Neural cell (in vitro differentiated cells): ENCODE data around the gene LCE1F. TPM values are rescaled to one million over a fixed set of nuclear protein-coding genes. Genes with fewer than 3 reads are reported as not detected.

Source experiments
- H2AFZ ChIP-seq: fragments of 200-600, 300-800 bp; sonication (generic), shearing (Covaris generic); 2 replicates; pipeline ENCODE4 v1.6.0; 2014; ENCODE audit warnings: low read depth, mild to moderate bottlenecking, antibody characterized with exemption, low read length, moderate library complexity
- H3F3A ChIP-seq: fragments of 200-600 bp; shearing (Covaris generic); 2 replicates; pipeline ENCODE4 v1.6.1; 2016; ENCODE audit warnings: mild to moderate bottlenecking, moderate library complexity, mixed read lengths, antibody characterized with exemption, low read length; ENCODE audit not compliant: insufficient read depth, poor library complexity, severe bottlenecking
- H3K27ac ChIP-seq: fragments of 200-600, 300-800 bp; sonication (generic), shearing (Covaris generic); 2 replicates; pipeline ENCODE4 v1.5.1; 2014; ENCODE audit warnings: mild to moderate bottlenecking, low read length, moderate library complexity
- H3K27me3 ChIP-seq: fragments of 300-800, 200-600 bp; sonication (generic), shearing (Covaris generic); 2 replicates; pipeline ENCODE4 v1.6.0; 2014; ENCODE audit warnings: mild to moderate bottlenecking, low read depth, low read length, moderate library complexity; ENCODE audit not compliant: insufficient read depth
- H3K36me3 ChIP-seq: fragments of 300-800, 200-600 bp; sonication (generic), shearing (Covaris generic); 2 replicates; pipeline ENCODE4 v1.5.1; 2014; ENCODE audit warnings: mild to moderate bottlenecking, antibody characterized with exemption, low read length, moderate library complexity; ENCODE audit not compliant: insufficient read depth
- H3K4me2 ChIP-seq: fragments of 300-800, 200-600 bp; sonication (generic), shearing (Covaris generic); 2 replicates; pipeline ENCODE4 v1.6.0; 2014; ENCODE audit warnings: mild to moderate bottlenecking, low read length
- H3K4me3 ChIP-seq: fragments of 300-800, 200-600 bp; sonication (generic), shearing (Covaris generic); 2 replicates; pipeline ENCODE4 v1.5.1; 2014; ENCODE audit warnings: mild to moderate bottlenecking, low read length, moderate library complexity
- H3K79me2 ChIP-seq: fragments of 200-600 bp; shearing (Covaris generic); replicated peaks from 2 replicates; pipeline ENCODE4 v1.6.0; 2014; ENCODE audit warnings: mild to moderate bottlenecking, low read length, moderate library complexity; ENCODE audit not compliant: insufficient read depth
- H3K9ac ChIP-seq: fragments of 300-800, 200-600 bp; sonication (generic), shearing (Covaris generic); 2 replicates; pipeline ENCODE4 v1.6.1; 2016; ENCODE audit warnings: mild to moderate bottlenecking, low read length, mixed read lengths
- H3K9me2 ChIP-seq: fragments of 200-600 bp; shearing (Covaris generic); 2 replicates; pipeline ENCODE4 v1.6.1; 2016; ENCODE audit warnings: mild to moderate bottlenecking, low read length, mixed read lengths; ENCODE audit not compliant: insufficient read depth
- H3K9me3 ChIP-seq: fragments of 200-600, 300-800 bp; sonication (generic), shearing (Covaris generic); 2 replicates; pipeline ENCODE4 v1.6.1; 2016; ENCODE audit warnings: mild to moderate bottlenecking, mixed run types, low read length, moderate library complexity, mixed read lengths
- H4K20me1 ChIP-seq: fragments of 200-600 bp; shearing (Covaris generic); 2 replicates; pipeline ENCODE4 v1.6.1; 2016; ENCODE audit warnings: mild to moderate bottlenecking, mixed run types; ENCODE audit not compliant: insufficient read depth
- EP300 ChIP-seq: fragments of 450-650 bp; conservative IDR thresholded peaks from 2 replicates; pipeline ENCODE4 v1.6.1; 2014; ENCODE audit warnings: antibody characterized with exemption, mild to moderate bottlenecking, moderate library complexity; ENCODE audit not compliant: poor library complexity, severe bottlenecking
- EZH2 ChIP-seq: fragments of 200-600, 300-800 bp; shearing (Covaris generic), sonication (generic); IDR thresholded peaks from 2 replicates; pipeline ENCODE4 v1.6.1; 2014; ENCODE audit warnings: antibody characterized with exemption, low read length, borderline replicate concordance, mild to moderate bottlenecking; ENCODE audit not compliant: insufficient read depth, poor library complexity, severe bottlenecking
- MXI1 ChIP-seq: fragments of 450-650 bp; conservative IDR thresholded peaks from 2 replicates; pipeline ENCODE4 v1.6.1; 2014; ENCODE audit warnings: antibody characterized with exemption, mild to moderate bottlenecking; ENCODE audit not compliant: poor library complexity, severe bottlenecking
- POLR2AphosphoS5 ChIP-seq: IDR thresholded peaks from 2 replicates; pipeline ENCODE4 v1.6.1; 2012
- RAD21 ChIP-seq: fragments of 450-650 bp; conservative IDR thresholded peaks from 2 replicates; pipeline ENCODE4 v1.6.1; 2014; ENCODE audit warnings: antibody characterized with exemption, mild to moderate bottlenecking, moderate library complexity
- SMC3 ChIP-seq: fragments of 450-650 bp; conservative IDR thresholded peaks from 2 replicates; pipeline ENCODE4 v1.6.1; 2014; ENCODE audit warnings: antibody characterized with exemption, mild to moderate bottlenecking, moderate library complexity; ENCODE audit not compliant: poor library complexity
- TAF1 ChIP-seq: IDR thresholded peaks from 2 replicates; pipeline ENCODE4 v1.6.1; 2012; ENCODE audit warnings: low read depth
- polyA plus RNA-seq: library from polyadenylated mRNA; depleted of rRNA; stranded (reverse); fragments of >200 nt; gene quantifications from 2 replicates; pipeline ENCODE4 v1.2.3, GENCODE V29; 2014
- TF ChIP-seq, protein P1 (sequence below): fragments of 450-650 bp; IDR thresholded peaks from 2 replicates; pipeline ENCODE4 v1.5.1; 2014; ENCODE audit warnings: antibody characterized with exemption, mild to moderate bottlenecking, moderate library complexity; ENCODE audit not compliant: poor library complexity, severe bottlenecking
- TF ChIP-seq, protein P2 (sequence below): IDR thresholded peaks from 2 replicates; pipeline ENCODE4 v1.6.1; 2012; ENCODE audit warnings: borderline replicate concordance

LCE1F gene
- polyA plus RNA-seq, 1 donor from 2014 or later = not detected

DNA sequence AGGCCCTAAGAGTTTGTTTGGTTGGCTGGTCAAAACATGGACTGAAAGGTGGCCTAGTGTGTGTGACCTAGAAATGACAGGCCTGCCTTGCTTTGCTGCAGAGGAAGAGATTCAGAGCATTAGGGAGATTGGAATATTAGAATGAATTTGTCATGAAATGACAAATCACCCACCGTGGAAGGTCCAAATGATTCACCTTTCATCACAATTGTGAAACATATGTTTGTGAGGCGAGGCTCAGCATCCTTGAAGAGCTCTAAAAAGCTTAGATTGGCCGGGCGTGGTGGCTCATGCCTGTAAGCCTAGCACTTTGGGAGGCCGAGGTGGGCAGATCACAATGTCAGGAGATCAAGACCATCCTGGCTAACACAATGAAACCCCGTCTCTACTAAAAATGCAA is 42.4 kb downstream of the LCE1F start:
- no peak for TF ChIP-seq SMC3
- no peak for TF ChIP-seq EZH2
- TF ChIP-seq, protein P1, sequence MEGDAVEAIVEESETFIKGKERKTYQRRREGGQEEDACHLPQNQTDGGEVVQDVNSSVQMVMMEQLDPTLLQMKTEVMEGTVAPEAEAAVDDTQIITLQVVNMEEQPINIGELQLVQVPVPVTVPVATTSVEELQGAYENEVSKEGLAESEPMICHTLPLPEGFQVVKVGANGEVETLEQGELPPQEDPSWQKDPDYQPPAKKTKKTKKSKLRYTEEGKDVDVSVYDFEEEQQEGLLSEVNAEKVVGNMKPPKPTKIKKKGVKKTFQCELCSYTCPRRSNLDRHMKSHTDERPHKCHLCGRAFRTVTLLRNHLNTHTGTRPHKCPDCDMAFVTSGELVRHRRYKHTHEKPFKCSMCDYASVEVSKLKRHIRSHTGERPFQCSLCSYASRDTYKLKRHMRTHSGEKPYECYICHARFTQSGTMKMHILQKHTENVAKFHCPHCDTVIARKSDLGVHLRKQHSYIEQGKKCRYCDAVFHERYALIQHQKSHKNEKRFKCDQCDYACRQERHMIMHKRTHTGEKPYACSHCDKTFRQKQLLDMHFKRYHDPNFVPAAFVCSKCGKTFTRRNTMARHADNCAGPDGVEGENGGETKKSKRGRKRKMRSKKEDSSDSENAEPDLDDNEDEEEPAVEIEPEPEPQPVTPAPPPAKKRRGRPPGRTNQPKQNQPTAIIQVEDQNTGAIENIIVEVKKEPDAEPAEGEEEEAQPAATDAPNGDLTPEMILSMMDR = no peak
- TF ChIP-seq RAD21 = no peak
- TF ChIP-seq EP300 = no peak
- TF ChIP-seq, protein P2, sequence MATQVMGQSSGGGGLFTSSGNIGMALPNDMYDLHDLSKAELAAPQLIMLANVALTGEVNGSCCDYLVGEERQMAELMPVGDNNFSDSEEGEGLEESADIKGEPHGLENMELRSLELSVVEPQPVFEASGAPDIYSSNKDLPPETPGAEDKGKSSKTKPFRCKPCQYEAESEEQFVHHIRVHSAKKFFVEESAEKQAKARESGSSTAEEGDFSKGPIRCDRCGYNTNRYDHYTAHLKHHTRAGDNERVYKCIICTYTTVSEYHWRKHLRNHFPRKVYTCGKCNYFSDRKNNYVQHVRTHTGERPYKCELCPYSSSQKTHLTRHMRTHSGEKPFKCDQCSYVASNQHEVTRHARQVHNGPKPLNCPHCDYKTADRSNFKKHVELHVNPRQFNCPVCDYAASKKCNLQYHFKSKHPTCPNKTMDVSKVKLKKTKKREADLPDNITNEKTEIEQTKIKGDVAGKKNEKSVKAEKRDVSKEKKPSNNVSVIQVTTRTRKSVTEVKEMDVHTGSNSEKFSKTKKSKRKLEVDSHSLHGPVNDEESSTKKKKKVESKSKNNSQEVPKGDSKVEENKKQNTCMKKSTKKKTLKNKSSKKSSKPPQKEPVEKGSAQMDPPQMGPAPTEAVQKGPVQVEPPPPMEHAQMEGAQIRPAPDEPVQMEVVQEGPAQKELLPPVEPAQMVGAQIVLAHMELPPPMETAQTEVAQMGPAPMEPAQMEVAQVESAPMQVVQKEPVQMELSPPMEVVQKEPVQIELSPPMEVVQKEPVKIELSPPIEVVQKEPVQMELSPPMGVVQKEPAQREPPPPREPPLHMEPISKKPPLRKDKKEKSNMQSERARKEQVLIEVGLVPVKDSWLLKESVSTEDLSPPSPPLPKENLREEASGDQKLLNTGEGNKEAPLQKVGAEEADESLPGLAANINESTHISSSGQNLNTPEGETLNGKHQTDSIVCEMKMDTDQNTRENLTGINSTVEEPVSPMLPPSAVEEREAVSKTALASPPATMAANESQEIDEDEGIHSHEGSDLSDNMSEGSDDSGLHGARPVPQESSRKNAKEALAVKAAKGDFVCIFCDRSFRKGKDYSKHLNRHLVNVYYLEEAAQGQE = no peak
- no peak for TF ChIP-seq POLR2AphosphoS5
- TF ChIP-seq TAF1 = no peak
- TF ChIP-seq MXI1 = no peak
- H3K79me2 ChIP-seq = no peaks in the 10 kb centered on the region
- no peaks in the 10 kb centered on the region for H3K27me3 ChIP-seq
- H3K4me3 ChIP-seq = no peak overlapping the region
- H3K4me2 ChIP-seq = no peak overlapping the region
- H3K27ac ChIP-seq = no peak overlapping the region
- no peaks in the 10 kb centered on the region for H3F3A ChIP-seq
- H3K36me3 ChIP-seq = no peaks in the 10 kb centered on the region
- no peaks in the 10 kb centered on the region for H3K9me2 ChIP-seq
- no peak overlapping the region for H3K9ac ChIP-seq
- H4K20me1 ChIP-seq = no peaks in the 10 kb centered on the region
- no peak overlapping the region for H2AFZ ChIP-seq
- H3K9me3 ChIP-seq = no peaks in the 10 kb centered on the region

DNA sequence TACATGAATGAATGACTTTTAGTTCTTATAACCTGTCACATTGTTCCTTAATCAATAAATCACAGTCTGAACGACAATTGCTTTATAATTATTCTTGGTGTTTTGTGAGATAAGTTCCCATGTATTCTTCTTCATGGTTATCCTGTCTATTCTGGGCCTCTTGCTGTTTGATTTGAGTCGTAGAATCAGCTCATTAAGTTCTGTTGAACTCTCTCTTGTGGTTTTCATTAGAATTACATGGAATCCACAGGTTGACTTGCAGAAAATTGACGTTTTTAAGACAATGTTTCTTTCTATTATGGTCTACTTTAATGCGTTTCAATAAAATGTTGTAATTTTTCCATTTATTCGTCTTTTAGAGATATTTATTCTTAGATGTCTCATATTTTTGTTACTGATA is 48.4 kb downstream of the LCE1F start:
- H3K9me3 ChIP-seq = no peaks in the 10 kb centered on the region
- H3K27ac ChIP-seq = no peak overlapping the region
- H3K9ac ChIP-seq = no peak overlapping the region
- H3K4me3 ChIP-seq = no peak overlapping the region
- H3K36me3 ChIP-seq = no peaks in the 10 kb centered on the region
- TF ChIP-seq EP300 = no peak
- no peak for TF ChIP-seq TAF1
- no peak for TF ChIP-seq POLR2AphosphoS5
- TF ChIP-seq, protein P2 = no peak
- no peak for TF ChIP-seq EZH2
- TF ChIP-seq, protein P1 = no peak
- TF ChIP-seq RAD21 = no peak
- TF ChIP-seq MXI1 = no peak
- no peak for TF ChIP-seq SMC3
- H4K20me1 ChIP-seq = no peaks in the 10 kb centered on the region
- no peaks in the 10 kb centered on the region for H3F3A ChIP-seq
- H3K9me2 ChIP-seq = no peaks in the 10 kb centered on the region
- no peak overlapping the region for H2AFZ ChIP-seq
- no peak overlapping the region for H3K4me2 ChIP-seq
- no peaks in the 10 kb centered on the region for H3K79me2 ChIP-seq
- no peaks in the 10 kb centered on the region for H3K27me3 ChIP-seq
